NCI-H1694 treated with DMSO at 0.1 percent for 48 hours (cell line): Measurements from ENCODE around the gene ZNF646.

Experiments
- DNase-seq: peaks from one replicate; lab custom pipeline; 2025; lab: John Stamatoyannopoulos, UW

Gene ZNF646

DNA sequence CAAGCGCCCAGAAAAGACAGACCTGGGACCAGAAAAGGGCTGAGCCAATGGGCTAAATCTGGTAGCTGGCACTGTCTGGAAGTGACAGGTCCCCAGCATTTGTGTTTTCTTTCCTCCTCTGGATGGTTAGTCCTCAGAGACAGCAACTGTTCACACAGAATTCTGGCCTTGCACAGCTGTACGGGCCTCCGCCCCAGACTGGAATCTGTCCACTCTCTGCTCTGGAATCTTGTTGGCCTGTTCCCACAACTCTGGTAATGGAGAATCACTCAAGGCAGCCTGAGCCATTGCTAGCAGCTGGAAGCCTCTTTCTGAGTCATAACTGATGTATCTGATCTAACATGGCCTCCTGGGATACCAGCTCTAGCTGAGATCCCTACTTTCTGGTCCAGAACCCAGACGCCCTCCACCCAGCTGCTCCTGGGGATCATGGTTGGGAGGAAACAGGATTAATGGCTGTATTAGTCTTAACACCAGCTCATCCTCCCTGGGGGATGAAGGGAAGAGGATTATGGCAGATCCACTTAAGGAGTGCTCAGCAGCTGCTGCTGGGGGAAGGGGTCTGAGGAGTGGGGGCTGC, 9.2 kb upstream of the ZNF646 start:
- DNase-seq: no peak

DNA sequence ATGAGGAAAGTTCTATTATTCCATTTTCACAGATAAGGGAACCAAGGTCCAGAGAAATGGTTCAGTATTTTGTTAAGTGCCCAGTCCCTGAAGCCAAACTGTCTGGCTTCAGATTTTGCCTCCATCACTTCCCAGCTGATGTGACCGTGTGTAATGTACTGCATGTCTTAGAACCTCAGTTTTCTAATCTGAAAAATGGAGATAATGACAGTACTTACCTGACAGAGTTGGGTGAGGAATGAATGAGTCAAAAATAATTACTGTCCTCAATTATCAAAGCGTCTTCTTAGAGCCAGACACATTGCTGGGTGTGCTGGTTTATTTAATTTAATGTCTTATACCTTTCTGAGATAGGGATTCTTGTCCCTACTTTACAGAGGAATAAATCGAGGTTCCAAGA, 6.9 kb upstream of the ZNF646 start:
- DNase-seq: no peak

DNA sequence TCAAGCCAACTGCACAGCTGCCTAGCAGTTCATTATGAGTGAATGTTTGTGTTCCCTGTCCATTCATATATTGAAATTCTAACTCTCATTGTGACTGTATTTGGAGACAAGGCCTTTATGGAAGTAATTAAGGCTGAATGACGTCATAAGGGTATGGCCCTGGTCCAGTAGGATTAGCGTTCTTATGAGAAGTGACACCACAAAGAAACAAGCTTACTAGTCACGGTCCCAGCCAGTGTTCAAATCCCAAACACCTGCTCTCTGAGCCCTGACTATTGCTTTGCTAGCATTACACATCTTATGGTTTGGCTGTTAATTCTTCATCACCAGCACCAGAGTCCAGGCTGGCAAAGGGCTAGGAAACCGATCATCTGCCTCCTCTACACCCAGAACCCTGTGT, 2.4 kb upstream of the ZNF646 start:
- no peak for DNase-seq

DNA sequence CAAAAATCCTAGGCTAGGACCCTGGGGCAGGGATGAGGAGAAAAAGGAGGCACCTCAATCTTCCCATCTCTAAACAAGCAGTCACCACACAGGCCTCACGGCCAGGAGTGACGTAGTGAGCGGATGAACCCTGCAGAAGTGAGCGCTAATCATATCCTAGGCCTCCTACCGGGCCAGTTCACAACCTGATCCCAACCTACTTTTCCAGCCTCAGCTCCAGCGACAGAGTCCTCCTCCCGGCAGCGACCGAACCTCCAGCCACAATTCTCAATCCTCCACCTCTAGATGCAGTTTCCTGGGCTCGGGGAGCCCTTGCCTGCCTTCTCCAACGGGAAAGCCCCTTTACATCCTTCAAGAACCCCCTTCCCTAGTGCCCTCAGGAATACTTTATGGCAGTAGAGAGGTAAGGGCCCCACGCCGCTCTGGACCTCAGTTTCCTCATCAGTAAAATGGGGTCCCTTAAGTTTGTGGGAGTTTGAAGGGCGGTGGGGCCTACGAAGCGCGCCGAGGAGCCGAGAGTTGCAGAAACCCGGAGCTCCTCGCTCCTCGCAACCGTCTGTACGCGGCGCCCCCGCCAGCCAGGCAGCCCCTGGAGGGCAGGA, 1.6 kb upstream of the ZNF646 start:
- no peak for DNase-seq

DNA sequence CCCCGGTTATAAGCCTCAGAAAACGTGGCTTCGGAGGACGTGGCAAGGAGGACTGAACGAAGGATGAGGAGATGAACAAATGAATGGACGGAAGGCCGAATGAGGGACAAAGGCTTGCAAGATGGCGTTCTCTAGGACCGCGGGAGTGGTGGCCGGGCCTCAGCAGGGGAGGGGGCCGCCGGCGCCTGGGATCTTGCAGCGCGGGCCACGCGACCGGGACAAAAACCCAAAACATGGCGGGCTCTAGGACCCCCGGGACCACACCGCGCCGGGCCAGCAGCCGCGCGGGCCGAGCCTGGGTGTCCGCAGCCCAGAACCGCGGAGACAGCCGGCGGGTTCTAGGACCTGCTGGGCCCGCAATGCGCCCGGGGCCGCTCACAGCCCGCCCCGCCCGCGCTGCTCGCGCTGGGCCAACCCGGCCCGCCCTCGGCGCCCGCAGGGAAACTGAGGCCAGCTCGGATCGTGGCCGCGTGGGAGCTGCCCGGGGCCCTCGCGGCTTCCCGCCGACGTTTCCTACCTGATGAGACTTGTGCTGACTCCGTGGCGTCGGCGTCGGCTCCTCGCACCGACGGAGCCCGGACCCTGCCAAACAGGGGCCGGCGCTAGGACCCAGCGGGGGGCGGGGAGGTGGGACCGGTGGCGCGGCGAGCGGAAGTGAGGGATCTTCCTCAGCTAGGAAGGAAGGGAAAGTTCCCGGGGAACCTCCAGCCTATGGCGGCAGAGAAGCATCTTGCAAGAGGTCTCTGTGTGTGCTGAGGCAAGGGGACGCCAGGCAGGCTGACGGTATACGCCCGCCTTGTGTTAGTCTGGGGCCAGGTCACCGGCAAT, 866 bp upstream of the ZNF646 start:
- peak; percentile 73 for DNase-seq

DNA sequence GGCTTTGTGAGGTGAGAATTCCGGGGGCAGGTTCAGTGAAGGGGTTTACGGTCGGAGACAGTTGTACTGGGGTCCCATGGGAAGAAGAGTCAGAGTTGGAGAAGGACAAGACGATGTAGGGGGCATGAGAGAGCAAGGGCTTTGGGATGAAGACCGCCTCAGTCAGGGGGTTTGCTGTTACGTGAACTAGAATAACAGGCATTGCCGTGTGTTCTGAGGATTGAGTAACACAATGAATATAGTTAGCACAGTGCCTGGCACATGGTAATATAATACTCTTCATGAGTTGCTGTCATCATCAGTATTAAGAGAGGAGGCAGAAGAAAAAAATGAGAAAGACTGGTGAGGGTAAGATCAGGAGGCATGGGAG, 577 bp downstream of the ZNF646 start:
- DNase-seq: no peak

DNA sequence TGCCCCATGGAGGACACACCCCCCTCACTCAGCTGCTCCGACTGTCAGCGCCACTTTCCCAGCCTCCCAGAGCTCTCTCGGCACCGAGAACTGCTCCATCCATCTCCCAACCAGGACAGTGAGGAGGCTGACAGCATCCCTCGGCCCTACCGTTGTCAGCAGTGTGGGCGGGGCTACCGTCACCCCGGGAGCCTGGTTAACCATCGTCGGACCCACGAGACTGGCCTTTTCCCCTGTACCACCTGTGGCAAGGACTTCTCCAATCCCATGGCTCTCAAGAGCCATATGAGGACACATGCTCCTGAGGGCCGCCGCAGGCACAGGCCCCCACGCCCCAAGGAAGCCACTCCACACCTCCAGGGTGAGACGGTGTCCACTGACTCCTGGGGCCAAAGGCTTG, 2.1 kb downstream of the ZNF646 start:
- no peak for DNase-seq

DNA sequence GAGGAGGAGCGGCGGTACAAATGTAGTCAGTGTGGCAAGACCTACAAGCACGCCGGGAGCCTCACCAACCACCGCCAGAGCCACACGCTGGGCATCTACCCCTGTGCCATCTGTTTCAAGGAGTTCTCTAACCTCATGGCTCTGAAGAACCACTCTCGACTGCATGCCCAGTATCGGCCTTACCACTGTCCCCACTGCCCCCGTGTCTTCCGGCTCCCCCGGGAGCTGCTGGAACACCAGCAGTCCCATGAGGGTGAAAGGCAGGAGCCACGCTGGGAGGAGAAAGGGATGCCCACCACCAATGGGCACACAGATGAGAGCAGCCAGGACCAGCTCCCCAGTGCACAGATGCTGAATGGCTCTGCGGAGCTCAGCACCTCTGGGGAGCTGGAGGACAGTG, 2.8 kb downstream of the ZNF646 start:
- DNase-seq: no peak

DNA sequence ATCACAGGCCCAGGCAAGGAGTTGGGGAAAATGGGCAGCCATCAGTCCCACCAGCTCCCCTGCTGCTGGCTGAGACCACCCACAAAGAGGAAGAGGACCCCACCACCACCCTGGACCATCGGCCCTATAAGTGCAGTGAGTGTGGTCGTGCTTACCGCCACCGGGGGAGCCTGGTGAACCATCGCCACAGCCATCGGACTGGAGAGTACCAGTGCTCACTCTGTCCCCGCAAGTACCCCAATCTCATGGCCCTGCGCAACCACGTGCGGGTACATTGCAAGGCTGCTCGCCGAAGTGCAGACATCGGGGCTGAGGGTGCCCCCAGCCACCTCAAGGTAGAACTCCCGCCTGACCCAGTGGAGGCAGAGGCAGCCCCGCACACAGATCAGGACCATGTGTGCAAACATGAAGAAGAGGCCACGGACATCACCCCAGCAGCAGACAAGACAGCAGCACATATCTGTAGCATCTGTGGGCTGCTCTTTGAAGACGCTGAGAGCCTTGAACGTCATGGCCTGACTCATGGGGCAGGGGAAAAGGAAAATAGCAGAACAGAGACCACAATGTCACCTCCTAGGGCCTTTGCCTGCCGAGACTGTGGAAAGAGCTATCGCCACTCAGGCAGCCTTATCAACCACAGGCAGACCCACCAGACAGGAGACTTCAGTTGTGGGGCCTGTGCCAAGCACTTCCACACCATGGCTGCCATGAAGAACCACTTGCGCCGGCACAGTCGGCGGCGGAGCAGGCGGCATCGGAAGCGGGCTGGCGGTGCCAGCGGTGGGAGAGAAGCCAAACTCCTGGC, 3.6 kb downstream of the ZNF646 start:
- no peak for DNase-seq

DNA sequence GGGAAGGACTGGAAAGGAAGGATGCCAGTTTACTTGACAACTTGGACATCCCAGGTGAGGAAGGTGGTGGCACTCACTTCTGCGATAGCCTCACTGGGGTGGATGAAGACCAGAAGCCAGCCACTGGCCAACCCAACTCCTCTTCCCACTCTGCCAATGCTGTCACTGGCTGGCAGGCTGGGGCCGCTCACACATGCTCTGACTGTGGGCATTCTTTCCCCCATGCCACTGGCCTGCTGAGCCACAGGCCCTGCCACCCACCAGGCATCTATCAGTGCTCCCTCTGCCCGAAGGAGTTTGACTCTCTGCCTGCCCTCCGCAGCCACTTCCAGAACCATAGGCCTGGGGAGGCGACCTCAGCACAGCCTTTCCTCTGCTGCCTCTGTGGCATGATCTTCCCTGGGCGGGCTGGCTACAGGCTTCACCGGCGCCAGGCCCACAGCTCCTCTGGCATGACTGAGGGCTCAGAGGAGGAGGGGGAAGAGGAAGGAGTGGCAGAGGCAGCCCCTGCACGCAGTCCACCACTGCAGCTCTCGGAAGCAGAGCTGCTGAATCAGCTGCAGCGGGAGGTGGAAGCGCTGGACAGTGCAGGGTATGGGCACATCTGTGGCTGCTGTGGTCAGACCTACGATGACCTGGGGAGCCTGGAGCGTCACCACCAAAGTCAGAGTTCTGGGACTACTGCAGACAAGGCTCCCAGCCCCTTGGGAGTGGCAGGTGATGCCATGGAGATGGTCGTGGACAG, 4.5 kb downstream of the ZNF646 start:
- DNase-seq: no peak

DNA sequence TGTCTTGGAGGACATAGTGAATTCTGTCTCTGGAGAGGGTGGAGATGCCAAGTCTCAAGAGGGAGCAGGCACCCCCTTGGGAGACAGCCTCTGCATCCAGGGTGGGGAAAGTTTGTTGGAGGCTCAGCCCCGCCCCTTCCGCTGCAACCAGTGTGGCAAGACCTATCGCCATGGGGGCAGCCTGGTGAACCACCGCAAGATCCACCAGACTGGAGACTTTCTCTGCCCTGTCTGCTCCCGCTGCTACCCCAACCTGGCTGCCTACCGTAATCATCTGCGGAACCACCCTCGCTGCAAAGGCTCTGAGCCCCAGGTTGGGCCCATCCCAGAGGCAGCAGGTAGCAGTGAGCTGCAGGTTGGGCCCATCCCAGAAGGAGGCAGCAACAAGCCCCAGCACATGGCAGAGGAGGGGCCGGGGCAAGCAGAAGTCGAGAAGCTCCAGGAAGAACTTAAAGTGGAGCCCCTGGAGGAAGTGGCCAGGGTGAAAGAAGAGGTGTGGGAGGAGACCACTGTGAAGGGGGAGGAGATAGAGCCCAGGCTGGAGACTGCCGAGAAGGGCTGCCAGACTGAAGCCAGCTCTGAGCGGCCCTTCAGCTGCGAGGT, 5.2 kb downstream of the ZNF646 start:
- no peak for DNase-seq

DNA sequence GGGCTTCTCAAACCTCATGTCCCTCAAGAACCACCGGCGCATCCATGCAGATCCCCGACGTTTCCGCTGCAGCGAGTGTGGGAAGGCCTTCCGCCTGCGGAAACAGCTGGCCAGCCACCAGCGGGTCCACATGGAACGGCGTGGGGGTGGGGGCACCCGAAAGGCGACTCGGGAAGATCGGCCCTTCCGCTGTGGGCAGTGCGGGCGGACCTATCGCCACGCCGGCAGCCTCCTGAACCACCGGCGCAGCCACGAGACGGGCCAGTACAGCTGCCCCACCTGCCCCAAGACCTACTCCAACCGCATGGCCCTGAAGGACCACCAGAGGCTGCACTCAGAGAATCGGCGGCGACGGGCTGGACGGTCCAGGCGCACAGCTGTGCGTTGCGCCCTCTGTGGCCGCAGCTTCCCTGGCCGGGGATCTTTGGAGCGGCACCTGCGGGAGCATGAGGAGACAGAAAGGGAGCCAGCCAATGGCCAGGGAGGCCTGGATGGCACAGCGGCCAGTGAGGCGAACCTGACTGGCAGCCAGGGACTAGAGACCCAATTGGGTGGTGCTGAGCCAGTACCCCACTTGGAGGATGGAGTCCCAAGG, 5.9 kb downstream of the ZNF646 start:
- DNase-seq: no peak

DNA sequence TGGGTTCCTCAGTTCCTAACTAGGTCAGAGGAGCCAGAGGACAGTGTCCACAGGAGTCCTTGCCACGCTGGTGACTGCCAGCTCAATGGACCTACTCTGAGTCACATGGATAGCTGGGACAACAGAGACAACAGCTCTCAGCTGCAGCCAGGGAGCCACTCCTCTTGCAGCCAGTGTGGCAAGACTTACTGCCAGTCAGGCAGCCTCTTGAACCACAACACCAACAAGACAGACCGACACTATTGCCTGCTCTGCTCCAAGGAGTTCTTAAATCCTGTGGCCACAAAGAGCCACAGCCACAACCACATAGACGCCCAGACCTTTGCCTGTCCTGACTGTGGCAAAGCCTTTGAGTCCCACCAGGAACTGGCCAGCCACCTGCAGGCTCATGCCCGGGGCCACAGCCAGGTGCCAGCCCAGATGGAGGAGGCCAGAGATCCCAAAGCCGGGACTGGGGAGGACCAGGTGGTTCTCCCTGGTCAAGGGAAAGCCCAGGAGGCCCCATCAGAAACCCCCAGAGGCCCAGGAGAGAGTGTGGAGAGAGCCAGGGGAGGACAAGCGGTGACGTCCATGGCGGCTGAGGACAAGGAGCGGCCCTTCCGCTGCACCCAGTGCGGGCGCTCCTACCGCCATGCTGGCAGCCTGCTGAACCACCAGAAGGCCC, 6.7 kb downstream of the ZNF646 start:
- no peak for DNase-seq

DNA sequence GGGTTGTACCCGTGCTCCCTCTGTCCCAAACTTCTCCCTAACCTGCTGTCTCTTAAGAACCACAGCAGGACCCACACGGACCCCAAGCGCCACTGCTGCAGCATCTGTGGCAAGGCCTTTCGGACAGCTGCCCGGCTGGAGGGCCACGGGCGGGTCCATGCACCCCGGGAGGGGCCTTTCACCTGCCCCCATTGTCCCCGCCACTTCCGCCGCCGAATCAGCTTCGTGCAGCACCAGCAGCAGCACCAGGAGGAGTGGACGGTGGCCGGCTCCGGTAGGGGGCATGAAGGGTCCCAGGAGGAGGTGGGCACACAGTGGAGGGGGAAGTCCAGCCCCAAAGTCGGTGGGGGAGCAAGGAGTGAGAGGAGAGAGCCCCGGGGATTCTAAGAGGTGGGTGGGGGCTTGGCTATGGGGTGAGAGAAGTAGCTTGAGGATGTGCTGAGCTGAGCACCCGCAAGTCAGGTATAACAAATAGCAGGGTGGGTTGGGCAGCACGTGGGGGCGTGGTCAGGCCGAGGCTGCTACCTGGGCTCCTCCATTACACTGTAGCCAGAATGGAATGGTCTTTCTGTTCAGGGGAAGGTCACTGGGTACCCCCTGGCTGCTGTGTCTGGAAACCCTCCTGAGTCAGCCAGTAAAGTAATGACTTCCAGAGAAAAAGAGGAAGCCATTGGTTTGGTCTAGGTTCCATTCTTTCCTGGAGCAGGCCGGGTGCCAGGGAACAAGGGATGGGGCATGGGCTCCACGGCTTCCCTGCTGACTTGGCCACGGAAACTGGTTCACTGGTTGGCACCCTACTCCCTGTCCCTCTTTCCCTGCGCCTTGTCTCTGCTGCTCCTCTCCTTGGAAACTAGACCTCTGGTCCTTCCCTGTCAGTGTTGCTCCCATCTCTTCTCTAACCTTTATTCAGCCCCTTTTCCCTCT, 7.5 kb downstream of the ZNF646 start:
- DNase-seq: no peak

DNA sequence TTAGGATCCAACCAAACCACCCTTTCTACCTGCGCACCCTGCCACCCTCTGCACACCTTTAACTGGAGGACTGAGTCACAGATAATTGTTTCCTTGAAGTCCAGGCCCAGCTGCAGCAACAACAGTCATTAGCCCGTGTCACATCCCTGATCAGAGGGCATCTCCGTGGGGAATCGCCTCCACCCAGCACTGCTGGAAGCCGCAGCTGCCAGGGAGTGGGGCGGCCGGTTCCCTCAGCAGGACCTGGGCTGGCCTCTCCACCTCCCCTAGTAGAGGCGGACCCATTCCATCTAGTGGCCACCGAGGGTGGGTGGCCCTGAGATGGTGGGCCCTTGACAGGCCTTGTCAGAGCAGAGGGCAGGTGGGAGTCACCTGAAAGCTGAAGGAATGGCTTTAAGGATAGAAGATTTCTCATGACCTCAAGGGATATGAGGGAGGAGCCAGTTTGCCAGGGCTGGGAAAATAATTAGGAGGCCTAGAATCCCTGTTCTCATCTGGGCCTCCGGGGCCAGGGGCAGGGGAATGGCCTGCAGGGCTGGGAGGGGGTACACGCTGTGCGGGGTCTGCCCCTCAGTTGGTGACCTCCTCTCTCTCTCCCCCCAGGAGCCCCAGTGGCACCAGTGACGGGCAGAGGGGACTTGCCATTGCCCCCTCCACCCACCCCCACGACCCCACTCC, 8.3 kb downstream of the ZNF646 start:
- DNase-seq: no peak

DNA sequence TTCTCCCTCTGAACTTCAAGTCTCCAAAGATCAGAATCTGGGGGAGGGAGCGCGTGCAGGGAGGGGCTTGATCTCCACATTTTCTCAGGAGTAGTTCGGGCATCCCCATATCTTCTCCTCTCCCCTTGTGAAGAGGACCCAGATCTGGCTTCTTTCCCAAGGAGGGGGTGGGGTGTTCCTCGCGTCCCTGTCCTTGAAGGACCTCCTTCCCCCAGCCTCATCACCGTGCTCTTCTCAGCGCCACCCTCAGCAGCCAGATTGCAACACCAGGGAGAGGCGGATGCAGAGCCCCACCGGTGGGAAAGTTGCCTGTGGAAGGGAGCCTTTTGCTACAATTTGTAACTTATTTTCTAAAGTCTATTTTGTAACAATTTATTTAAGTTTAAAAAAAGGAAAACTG, 8.9 kb downstream of the ZNF646 start:
- no peak for DNase-seq

DNA sequence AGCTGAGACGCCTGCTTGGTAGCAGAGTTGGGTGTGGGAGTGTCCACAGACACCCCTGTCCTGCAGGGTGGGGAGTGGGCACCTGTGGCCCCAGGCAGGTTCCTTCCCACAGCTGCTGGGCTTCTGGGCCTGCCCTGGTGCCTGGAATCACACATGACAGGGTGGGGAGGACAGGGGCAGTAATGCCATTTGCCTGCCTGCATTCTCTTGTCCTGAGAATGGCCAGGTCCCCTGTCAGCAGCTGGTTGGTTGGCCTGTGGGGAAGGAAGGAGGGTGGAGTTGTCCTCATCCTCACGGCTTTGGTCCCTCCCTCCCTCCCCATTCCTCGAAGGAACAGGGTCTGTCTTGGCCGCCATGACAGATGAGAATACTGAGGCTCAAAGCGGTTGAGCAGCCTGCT, 9.3 kb downstream of the ZNF646 start:
- DNase-seq: no peak

DNA sequence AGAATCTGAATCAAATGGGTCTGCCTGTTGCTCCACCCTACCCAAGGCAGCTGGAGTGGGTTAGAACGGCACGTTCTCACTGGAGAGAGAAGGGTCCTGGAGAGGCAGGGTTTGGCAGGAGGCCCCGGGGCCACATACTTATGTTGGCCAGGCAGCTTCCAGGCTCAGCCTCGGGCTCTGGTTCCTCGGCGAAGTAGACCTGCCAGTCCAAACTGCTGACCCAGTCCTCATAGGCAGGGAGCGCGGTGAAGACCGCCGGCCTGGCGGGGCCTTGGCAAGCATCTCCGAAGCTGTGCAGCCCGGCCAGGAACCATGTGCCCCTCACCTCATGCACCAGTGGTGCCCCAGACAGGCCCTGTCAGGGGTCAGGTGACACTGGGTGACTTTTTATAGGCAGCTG, 9.8 kb downstream of the ZNF646 start:
- DNase-seq: no peak
